Stimulated activated CD8-positive, alpha-beta memory T cell treated with anti-CD3 and anti-CD28 coated beads, Interleukin-15, amount 100 ng/mL, for 24 hours (primary cell): Measurements from ENCODE around the gene SCMH1.
A peak's percentile ranks its signal among the peaks of the same experiment; 100 is the strongest.

ENCODE experiments used
- DNase-seq: peaks from one replicate; pipeline ENCODE4 v3.0.0-alpha.2; 2020; ENCODE audit warnings: low read depth

SCMH1 gene

GRCh38 chr1:41024953-41025352 lies 217.2 kb downstream of the SCMH1 start:
- no peak for DNase-seq

- no peak for DNase-seq
Observed at GRCh38 chr1:41023279-41023990, 218.7 kb downstream of the SCMH1 start.

GRCh38 chr1:41022424-41022823 lies 219.7 kb downstream of the SCMH1 start:
- no peak for DNase-seq

GRCh38 chr1:41021526-41022308 lies 220.4 kb downstream of the SCMH1 start, which contains the start of gene SLFNL1:
Gene SLFNL1, minus strand, starts transcription at chr1:41021725. Its CDS starts 1,065 bp downstream, at chr1:41020660.
- DNase-seq: no peak

GRCh38 chr1:41020654-41021053 lies 221.5 kb downstream of the SCMH1 start:
- no peak for DNase-seq

- DNase-seq: no peak
Observed at GRCh38 chr1:41020109-41020576, 222.0 kb downstream of the SCMH1 start.

GRCh38 chr1:41019353-41019745 lies 222.8 kb downstream of the SCMH1 start:
- DNase-seq: no peak

- no peak for DNase-seq
Observed at GRCh38 chr1:41018018-41018410, 224.1 kb downstream of the SCMH1 start.

GRCh38 chr1:41017141-41018017 lies 224.7 kb downstream of the SCMH1 start:
- DNase-seq: no peak

GRCh38 chr1:41015897-41016470 lies 226.1 kb downstream of the SCMH1 start:
- DNase-seq: no peak

- no peak for DNase-seq
Observed at GRCh38 chr1:41015281-41015896, 226.7 kb downstream of the SCMH1 start.

GRCh38 chr1:41014871-41015270 lies 227.2 kb downstream of the SCMH1 start:
- no peak for DNase-seq

- DNase-seq: no peak
Observed at GRCh38 chr1:41013796-41014195, 228.3 kb downstream of the SCMH1 start.

- no peak for DNase-seq
Observed at GRCh38 chr1:41013024-41013423, 229.1 kb downstream of the SCMH1 start.

GRCh38 chr1:41010345-41010744 lies 231.8 kb downstream of the SCMH1 start:
- no peak for DNase-seq

- DNase-seq: no peak
Observed at GRCh38 chr1:41009466-41009865, 232.6 kb downstream of the SCMH1 start.

GRCh38 chr1:41006942-41007865 lies 234.9 kb downstream of the SCMH1 start:
- DNase-seq: no peak

GRCh38 chr1:41005876-41006275 lies 236.2 kb downstream of the SCMH1 start:
- no peak for DNase-seq

- DNase-seq: peak; percentile 45
Observed at GRCh38 chr1:41003640-41004220, 238.4 kb downstream of the SCMH1 start.

GRCh38 chr1:41003127-41003639 lies 238.9 kb downstream of the SCMH1 start:
- DNase-seq: no peak
